Measurements from ENCODE around the gene GSKIP.

Gene GSKIP

GRCh38 chr14:96383445-96383844 lies 20.1 kb downstream of the GSKIP start:
- no peak for DNase-seq

GRCh38 chr14:96384053-96384452 lies 20.7 kb downstream of the GSKIP start:
- DNase-seq = no peak

DNA sequence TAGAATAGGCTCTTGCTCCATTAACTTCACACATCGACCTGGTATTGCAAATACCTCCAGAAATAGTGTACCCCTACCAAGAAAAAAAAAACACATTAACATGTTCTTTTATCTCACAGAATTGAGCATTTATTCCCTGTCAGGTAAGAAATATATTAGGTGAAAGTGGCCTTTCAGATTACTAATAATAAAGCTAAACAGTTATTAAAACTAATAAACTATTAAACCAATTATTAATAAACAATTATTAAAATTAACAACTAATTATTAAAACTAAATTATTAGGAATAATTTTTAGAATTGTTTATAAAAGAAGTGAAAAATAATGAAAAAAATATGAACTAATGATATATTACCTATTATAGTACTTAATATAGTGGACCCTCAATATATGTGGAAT lies 21.4 kb downstream of the GSKIP start:
- no peak for DNase-seq

DNA sequence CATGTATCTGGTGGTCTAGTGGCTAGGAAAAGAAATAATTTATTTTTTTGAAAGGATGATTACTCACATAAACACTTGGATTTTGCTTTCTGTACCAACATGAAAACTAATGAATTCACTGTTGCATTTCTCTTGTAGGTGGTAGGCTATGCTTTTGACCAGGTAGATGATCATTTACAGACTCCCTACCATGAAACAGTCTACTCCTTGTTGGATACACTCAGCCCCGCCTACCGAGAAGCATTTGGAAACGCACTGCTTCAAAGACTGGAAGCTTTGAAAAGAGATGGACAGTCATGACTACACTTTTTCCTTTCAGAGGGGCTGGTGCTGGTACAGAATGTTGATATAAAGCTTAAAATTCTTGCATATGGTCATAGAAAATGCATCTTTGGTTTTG lies 22.1 kb downstream of the GSKIP start:
- no peak for DNase-seq

DNA sequence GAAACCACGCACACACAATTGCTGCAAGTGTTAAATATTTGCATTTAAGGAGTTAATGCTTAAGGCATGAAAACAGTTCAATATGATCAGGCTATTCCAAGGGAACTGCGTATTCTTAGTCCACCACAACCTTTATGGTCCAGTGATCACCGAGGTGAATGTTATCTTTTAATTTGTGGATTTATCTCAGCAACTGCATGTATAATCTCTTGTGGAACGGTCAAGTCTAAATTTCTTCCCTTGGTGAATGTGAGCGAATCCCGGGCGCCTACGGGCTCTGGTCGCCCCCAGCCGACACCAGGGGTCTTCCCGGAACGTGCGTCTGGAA lies 27.6 kb downstream of the GSKIP start:
- no peak for DNase-seq

DNA sequence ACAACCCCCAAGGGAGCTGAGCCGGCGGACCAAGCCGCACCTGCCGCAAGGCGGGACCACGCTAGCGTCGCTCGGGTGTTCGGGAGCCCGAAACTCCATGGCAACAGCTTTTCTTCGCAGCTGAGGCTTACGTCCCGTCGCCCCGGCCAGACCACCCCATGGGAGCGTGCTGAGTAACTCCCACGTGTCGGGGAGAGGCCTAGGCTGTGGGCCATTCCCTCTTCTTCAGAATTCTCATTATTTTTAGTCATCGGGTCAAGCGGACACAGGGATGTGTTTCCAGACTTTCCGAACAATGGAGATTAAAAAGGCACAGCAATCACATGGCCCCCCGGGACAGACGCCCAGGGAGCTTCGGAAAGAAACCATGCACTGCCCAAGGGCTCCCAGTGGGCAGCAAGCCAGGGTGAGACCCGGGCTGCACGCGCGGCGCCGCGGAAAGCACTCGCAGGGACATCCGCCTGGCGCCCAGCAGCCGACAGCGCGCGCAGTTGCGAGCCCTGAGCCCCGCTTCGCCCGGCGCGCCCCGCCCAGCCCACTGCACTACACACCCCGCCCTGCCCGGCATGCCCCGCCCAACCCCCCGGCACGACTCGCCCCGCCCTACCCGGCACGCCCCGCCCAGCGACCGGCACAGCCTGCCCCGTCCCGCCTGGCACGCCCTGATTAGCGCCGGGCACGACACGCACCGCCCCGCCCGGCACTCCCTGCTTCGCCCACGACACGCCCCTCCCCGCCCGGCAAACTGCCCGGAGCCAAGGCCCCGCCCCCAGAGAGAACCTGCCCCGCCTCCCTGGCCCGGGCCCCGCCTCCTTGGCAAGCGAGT lies 28.2 kb downstream of the GSKIP start:
- peak; percentile 96 for DNase-seq

- DNase-seq = no peak
These were observed 29.9 kb downstream of the GSKIP start for GRCh38 chr14:96393071-96393691.

DNA sequence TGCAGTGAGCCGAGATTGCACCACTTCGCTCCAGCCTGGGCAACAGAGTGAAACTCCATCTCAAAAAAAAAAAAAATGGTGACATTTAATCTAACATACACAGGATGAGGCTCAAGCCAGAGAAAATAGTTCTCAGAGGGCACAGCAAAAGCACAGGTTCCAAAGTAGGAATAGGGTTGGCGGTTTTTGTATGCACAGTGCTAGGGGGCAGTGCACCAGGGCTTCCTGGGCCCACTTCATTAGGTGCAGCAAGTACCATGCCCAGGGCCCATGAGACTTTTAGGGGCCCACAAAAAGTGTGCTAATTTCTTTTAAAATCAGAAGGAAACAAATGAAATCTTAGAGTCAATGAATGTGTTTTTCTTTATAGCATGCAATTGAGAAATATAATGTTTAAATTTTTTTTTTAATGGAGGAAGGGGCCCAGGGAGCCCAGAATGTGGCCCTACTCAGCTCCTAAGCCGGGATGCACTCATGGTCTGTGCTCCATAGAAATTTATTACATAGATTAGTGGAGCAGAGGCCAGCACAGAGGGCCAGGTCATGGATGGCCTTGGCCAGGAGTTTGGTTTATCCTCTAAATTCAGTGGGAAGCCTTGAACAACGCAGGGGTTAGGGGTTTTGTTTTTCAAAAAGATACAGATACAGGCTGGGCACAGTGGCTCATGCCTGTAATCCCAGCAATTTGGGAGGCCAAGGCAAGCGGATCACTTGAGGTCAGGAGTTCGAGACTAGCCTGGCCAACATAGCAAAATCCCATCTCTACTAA lies 30.9 kb downstream of the GSKIP start:
- no peak for DNase-seq

- no peak for DNase-seq
These were observed 35.1 kb downstream of the GSKIP start for GRCh38 chr14:96398432-96398831.

DNA sequence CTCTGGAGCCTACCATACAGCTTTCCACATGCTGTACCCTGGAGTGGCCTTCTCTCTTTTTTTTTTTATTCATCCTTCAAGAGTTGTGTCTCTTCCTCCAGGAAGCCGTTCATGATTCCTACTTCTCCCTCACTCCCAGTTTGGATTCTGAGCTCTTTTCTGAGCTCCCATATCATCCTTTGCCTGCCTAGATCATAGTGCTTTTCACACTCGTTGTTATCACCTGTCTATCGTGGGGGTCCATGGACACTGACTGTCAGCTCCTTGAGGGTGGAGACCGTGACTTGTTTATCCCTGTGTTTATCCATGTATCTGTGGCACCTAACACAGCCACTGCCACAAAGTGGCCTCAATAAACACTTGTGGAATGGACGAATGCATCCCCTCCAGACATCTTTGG lies 35.6 kb downstream of the GSKIP start:
- DNase-seq = no peak

DNA sequence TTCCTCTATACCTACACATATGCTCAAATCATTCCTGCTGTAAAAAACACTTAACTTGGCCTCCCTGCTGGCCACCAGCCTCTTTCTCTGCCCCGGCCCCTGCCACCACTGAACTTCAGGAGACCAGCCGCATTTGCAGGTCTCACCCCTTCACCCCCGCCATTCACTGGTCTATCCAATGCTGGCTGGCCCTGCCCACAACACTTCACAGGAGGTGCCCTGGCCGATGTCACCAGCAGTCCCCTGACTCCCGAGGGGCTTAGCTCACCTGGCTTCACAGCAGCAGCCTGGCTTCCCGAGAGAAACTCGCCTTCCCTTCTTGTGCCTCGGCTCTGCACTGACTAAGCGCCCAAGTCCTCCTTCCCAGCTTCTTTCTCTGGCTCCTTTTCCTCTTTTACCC lies 36.1 kb downstream of the GSKIP start:
- no peak for DNase-seq

DNA sequence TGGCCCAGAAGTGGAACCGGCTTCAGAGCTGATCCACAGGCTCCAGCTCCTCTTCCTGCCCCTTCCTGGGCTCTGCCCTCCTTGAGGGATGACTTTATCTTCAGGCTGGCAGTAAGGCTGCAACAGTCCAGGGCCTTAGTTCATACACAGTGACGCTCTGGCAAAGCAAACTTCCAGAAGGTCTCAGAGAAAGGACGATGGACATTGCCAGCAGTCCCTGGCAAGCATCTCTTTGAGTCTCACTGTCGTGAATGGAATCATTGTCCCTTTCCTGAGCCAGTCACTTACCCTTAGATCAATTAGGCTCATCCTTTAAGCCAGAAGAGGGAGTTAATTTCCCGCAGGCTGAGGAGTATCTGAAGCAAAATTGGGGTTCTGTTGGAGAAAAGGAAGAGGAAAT lies 37.2 kb downstream of the GSKIP start:
- DNase-seq = no peak

DNA sequence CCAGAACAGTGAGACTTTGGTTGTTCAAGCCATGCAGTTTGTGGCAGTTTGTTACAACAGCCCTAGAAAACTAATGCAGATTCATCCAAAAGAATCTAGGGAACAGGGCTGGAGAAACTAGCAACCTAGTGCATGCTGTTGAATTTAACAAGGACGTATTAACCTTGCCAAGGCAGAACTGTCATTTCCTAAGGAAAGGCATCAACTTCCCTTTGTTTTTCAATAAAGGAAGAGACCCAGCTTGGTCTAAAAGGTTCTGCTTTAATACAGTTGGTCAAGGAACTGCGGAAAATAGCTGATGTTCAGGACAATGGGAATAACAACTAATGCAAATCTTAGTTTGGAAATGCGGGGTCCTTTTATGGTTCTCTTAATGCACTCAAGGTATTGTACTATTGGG lies 40.1 kb downstream of the GSKIP start:
- no peak for DNase-seq

GRCh38 chr14:96405677-96406076 lies 42.4 kb downstream of the GSKIP start:
- DNase-seq = no peak

DNA sequence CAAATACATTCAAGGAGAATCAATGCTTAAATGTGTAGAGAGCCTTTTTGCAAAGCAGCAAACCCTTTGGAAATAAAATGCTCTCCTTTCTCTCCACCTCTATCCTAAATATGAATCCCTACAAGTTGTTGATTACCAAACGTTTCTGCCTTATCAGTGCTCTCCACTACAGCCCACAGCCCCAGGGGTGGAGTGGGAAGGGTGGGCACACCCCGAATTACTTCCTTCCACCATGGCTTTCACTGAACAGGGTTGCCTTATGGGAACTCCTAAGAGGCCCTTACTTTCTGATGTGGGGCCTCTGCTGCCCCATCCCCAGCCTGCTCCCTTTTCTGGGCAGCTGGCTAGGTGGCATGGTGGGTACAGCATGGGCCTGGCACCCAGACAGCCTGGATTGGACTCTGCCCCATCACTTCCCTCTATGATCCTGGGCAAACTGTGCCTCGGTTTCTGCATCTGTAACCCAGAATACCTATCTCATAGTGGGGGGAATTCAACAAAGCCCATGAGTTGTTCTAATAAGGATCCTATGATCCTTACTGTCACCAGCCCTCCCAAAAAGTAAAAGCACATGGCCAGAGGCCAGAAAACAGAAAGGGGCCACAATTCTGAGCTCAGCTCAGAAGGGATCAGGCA lies 44.7 kb downstream of the GSKIP start:
- DNase-seq = no peak

GRCh38 chr14:96408608-96409007 lies 45.3 kb downstream of the GSKIP start:
- DNase-seq = no peak

GRCh38 chr14:96409701-96410100 lies 46.4 kb downstream of the GSKIP start:
- DNase-seq = no peak

DNA sequence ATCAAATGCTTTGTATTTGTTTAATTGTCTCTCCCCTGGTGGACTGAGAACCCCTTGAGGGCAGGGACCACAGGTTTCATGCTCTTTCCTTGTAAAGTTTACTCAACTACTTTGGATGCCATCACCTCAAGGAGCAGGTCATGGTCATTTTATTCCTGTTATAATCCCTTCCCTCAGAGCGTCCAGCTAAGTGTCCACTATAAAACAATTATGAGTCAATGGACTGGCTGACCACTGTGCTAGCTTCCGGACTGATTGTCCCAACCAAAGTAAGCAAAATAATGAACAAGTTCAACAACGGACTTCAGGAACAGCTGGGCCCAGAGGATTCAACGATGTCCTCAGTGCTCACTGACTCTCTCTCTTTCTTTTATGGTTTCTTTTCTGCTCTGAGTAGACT lies 46.8 kb downstream of the GSKIP start:
- DNase-seq = no peak

DNA sequence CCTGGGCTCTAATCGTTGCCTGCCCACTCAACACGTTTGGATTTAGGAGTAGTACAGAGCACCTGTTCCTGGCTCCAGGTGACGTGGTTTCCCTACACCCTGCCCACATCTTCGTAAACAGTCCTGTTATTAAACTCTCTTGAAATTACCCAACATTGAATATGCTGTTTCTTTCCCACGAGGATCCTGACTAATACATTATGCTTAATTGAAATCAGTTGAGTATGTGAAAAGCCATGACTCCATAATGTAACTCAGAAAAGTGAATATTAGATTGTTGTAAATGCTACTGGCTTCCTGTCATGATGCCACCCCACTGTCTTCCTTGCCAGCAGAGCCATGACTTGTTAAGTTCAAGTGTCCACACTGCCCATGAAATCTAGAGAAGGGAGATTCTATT lies 50.2 kb downstream of the GSKIP start:
- DNase-seq = no peak

- DNase-seq = no peak
These were observed 52.2 kb downstream of the GSKIP start for GRCh38 chr14:96415559-96415958.

GRCh38 chr14:96416292-96416691 lies 53.0 kb downstream of the GSKIP start:
- DNase-seq = no peak

GRCh38 chr14:96417254-96417653 lies 53.9 kb downstream of the GSKIP start:
- DNase-seq = no peak

- no peak for DNase-seq
These were observed 54.7 kb downstream of the GSKIP start for GRCh38 chr14:96418075-96418474.

- DNase-seq = no peak
These were observed 57.9 kb downstream of the GSKIP start for GRCh38 chr14:96421236-96421635.

Data from NCI-H2171 treated with DMSO at 0.1 percent for 48 hours (cell line).